SK-N-SH treated with all-trans-retinoic acid at 6 μM for 48 hours (cell line): ENCODE data around the gene YPEL3.

Source experiments
- ATAC-seq: fragments of 200-7000 bp; cut with Tn5 transposase; 3 replicates; pipeline ENCODE4 v1.9.1; 2020; ENCODE audit warnings: mild to moderate bottlenecking, moderate library complexity
- ARNTL ChIP-seq: fragments of 450-650 bp; formaldehyde crosslinking; IDR thresholded peaks from 2 replicates; pipeline ENCODE4 v1.5.0; 2020; ENCODE audit warnings: low read depth, mild to moderate bottlenecking, moderate library complexity, borderline replicate concordance
- BACH2 ChIP-seq: fragments of 250-450 bp; sonication (Bioruptor Pico); IDR thresholded peaks from 2 replicates; pipeline ENCODE4 v1.9.0; 2021; ENCODE audit warnings: mild to moderate bottlenecking, borderline replicate concordance
- CREB5 ChIP-seq: fragments of 250-450 bp; sonication (Bioruptor Pico); IDR thresholded peaks from 2 replicates; pipeline ENCODE4 v1.5.1; 2020; ENCODE audit warnings: low read depth, mild to moderate bottlenecking, moderate library complexity
- CSDC2 ChIP-seq: fragments of 250-450 bp; sonication (Bioruptor Pico); IDR thresholded peaks from 2 replicates; pipeline ENCODE4 v1.5.0; 2020; ENCODE audit warnings: mild to moderate bottlenecking, moderate library complexity
- ESRRG ChIP-seq: fragments of 250-450 bp; sonication (Bioruptor Pico); IDR thresholded peaks from 2 replicates; pipeline ENCODE4 v1.6.1; 2021; ENCODE audit warnings: mild to moderate bottlenecking
- GLIS3 ChIP-seq: fragments of 250-450 bp; sonication (Bioruptor Pico); IDR thresholded peaks from 2 replicates; pipeline ENCODE4 v1.5.0; 2020; ENCODE audit warnings: mild to moderate bottlenecking, moderate library complexity
- ISL1 ChIP-seq: fragments of 250-450 bp; sonication (Bioruptor Pico); IDR thresholded peaks from 2 replicates; pipeline ENCODE4 v2.1.2; 2022; ENCODE audit warnings: mild to moderate bottlenecking, moderate library complexity
- OSR1 ChIP-seq: fragments of 250-450 bp; sonication (Bioruptor Pico); IDR thresholded peaks from 2 replicates; pipeline ENCODE4 v1.8.0; 2022; ENCODE audit warnings: moderate library complexity, mild to moderate bottlenecking, inconsistent platforms
- PATZ1 ChIP-seq: fragments of 250-450 bp; sonication (Bioruptor Pico); IDR thresholded peaks from 2 replicates; pipeline ENCODE4 v1.8.0; 2020; ENCODE audit warnings: mild to moderate bottlenecking, moderate library complexity, borderline replicate concordance
- POU6F1 ChIP-seq: fragments of 250-450 bp; sonication (Bioruptor Pico); IDR thresholded peaks from 2 replicates; pipeline ENCODE4 v1.8.0; 2021; ENCODE audit warnings: low read depth, mild to moderate bottlenecking, moderate library complexity, borderline replicate concordance
- SNAI2 ChIP-seq: fragments of 250-450 bp; sonication (Bioruptor Pico); IDR thresholded peaks from 2 replicates; pipeline ENCODE4 v1.5.0; 2020; ENCODE audit warnings: mild to moderate bottlenecking, moderate library complexity
- TCF4 ChIP-seq: fragments of 250-450 bp; sonication (Bioruptor Pico); IDR thresholded peaks from 2 replicates; pipeline ENCODE4 v1.8.0; 2021; ENCODE audit warnings: mild to moderate bottlenecking, moderate library complexity, borderline replicate concordance
- TOX ChIP-seq: fragments of 250-450 bp; sonication (Bioruptor Pico); IDR thresholded peaks from 2 replicates; pipeline ENCODE4 v1.8.0; 2021; ENCODE audit warnings: mild to moderate bottlenecking, moderate library complexity, borderline replicate concordance
- TSHZ2 ChIP-seq: fragments of 250-450 bp; sonication (Bioruptor Pico); IDR thresholded peaks from 2 replicates; pipeline ENCODE4 v1.5.0; 2020; ENCODE audit warnings: mild to moderate bottlenecking, moderate library complexity
- ZFP3 ChIP-seq: fragments of 250-450 bp; sonication (Bioruptor Pico); IDR thresholded peaks from 2 replicates; pipeline ENCODE4 v1.5.0; 2020; ENCODE audit warnings: mild to moderate bottlenecking, moderate library complexity
- ZNF565 ChIP-seq: fragments of 450-650 bp; formaldehyde crosslinking; conservative IDR thresholded peaks from 2 replicates; pipeline ENCODE4 v1.5.0; 2020; ENCODE audit warnings: low read depth, mild to moderate bottlenecking, moderate library complexity
- ZNF70 ChIP-seq: fragments of 450-650 bp; formaldehyde crosslinking; IDR thresholded peaks from 2 replicates; pipeline ENCODE4 v1.5.0; 2020; ENCODE audit warnings: mild to moderate bottlenecking, moderate library complexity
- ZNF8 ChIP-seq: fragments of 450-650 bp; formaldehyde crosslinking; IDR thresholded peaks from 2 replicates; pipeline ENCODE4 v1.5.0; 2020; ENCODE audit warnings: mild to moderate bottlenecking, moderate library complexity

YPEL3 gene

GRCh38 chr16:30108059-30108850 is 12.2 kb upstream of the YPEL3 start (continued):
- TF ChIP-seq ZNF8 (CRISPR knock-in tag) (no peak), TOX (no peak), ISL1 (CRISPR knock-in tag) (no peak), ZNF565 (CRISPR knock-in tag) (no peak)

- TF ChIP-seq ARNTL (CRISPR knock-in tag) = no peak
- no peak for TF ChIP-seq ESRRG (CRISPR knock-in tag)
- no peak for TF ChIP-seq ZNF8 (CRISPR knock-in tag)
- TF ChIP-seq ZNF565 (CRISPR knock-in tag) = no peak
- TF ChIP-seq TSHZ2 (CRISPR knock-in tag) = no peak
- TF ChIP-seq CSDC2 (CRISPR knock-in tag) = no peak
- no peak for TF ChIP-seq POU6F1
- no peak for TF ChIP-seq TCF4 (CRISPR knock-in tag)
- no peak for TF ChIP-seq BACH2 (CRISPR knock-in tag)
- no peak for TF ChIP-seq GLIS3
- no peak for TF ChIP-seq CREB5
- TF ChIP-seq PATZ1 (CRISPR knock-in tag) = no peak
- TF ChIP-seq TOX = no peak
- TF ChIP-seq ZFP3 (CRISPR knock-in tag) = no peak
- TF ChIP-seq SNAI2 (CRISPR knock-in tag) = no peak
- TF ChIP-seq OSR1 (CRISPR knock-in tag) = no peak
- TF ChIP-seq ZNF70 = no peak
- TF ChIP-seq, all 23 proteins: peak for 0
- no peak for ATAC-seq
Observed at GRCh38 chr16:30104492-30104891, 8.5 kb upstream of the YPEL3 start.

GRCh38 chr16:30104090-30104489 is 8.1 kb upstream of the YPEL3 start:
- no peak for ATAC-seq
- TF ChIP-seq POU6F1 (no peak), BACH2 (CRISPR knock-in tag) (no peak), ZNF8 (CRISPR knock-in tag) (no peak), SNAI2 (CRISPR knock-in tag) (no peak)
